ENCODE results near the gene MAN1A1.
"Not testable (repeated sequence)": the region's sequence is repeated elsewhere in the genome, so short reads cannot be mapped to it uniquely, and the experiment has no call there.

MAN1A1 gene

DNA sequence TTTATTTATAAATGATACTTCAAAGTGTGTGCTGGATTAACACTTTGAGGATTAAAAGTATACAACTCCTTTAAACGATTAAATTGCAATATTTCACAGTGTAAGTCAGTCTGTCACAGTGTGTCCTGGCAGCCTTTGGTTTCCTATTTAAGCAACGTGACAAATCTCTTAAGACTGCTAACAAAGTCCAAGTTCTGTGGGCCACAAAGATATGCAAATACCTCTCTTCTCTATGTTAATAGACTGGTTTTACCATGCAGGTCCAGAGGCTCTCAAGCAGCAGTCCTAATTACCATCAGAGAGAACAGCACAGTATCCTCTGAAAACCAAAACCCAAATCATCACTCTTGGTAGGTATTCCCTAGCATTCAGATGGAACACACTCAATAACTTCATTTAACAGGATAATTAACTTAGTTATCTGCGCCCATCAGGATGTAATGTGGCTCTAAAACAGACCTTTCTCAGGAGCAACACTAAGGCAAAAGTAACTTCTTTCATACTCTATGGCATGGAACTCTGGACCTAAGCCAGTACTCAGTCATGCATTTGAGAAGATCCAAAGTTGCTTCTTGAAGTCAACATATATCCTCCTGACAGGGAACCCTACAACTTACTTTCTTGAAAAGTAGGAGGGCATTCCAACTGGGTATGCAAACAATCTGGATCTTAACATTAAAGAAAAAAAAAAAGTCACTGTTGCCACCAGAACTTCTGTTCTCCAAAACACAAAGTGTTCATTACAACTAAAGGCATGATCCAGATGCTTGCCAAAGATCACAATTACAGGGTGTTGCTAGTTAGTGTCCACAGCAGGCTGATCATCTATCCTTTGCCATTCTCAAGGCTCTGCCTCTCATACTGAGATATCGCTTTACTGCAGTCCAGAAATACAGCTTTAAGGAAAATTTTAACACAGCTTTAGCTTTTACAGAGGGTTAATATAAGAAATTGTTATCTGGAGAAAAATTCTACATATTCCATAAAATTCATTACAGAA lies 53.2 kb downstream of the MAN1A1 start:
- H3K4me3 ChIP-seq (ENCODE audit: low read depth, low read length), result no peak overlapping the region
- TF ChIP-seq, protein P1, sequence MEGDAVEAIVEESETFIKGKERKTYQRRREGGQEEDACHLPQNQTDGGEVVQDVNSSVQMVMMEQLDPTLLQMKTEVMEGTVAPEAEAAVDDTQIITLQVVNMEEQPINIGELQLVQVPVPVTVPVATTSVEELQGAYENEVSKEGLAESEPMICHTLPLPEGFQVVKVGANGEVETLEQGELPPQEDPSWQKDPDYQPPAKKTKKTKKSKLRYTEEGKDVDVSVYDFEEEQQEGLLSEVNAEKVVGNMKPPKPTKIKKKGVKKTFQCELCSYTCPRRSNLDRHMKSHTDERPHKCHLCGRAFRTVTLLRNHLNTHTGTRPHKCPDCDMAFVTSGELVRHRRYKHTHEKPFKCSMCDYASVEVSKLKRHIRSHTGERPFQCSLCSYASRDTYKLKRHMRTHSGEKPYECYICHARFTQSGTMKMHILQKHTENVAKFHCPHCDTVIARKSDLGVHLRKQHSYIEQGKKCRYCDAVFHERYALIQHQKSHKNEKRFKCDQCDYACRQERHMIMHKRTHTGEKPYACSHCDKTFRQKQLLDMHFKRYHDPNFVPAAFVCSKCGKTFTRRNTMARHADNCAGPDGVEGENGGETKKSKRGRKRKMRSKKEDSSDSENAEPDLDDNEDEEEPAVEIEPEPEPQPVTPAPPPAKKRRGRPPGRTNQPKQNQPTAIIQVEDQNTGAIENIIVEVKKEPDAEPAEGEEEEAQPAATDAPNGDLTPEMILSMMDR (IDR thresholded peaks at IDR 0.05; ENCODE audit: borderline replicate concordance, insufficient read depth, low read depth, low read length), result no peak

DNA sequence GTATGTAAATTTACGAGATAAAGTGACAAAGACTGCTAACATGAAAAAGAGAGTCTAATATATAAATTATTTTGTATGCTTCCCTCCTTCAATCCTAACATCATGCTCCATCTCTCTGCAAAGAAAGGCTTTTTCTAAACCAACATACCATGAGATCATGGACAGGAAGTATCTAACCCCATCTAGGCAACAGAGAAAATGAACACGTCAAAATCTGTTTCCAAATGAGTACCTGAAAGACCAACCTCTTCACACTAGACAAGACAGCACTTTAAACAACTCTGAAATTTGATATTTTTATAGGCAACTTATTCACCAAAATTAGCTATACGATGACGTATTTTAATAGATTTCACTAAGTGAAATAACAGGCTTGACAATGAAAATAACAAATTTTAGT lies 54.6 kb downstream of the MAN1A1 start:
- no peak overlapping the region for H3K4me3 ChIP-seq (ENCODE audit: low read depth, low read length)
- TF ChIP-seq, protein P1 (IDR thresholded peaks at IDR 0.05; ENCODE audit: borderline replicate concordance, insufficient read depth, low read depth, low read length), result no peak

DNA sequence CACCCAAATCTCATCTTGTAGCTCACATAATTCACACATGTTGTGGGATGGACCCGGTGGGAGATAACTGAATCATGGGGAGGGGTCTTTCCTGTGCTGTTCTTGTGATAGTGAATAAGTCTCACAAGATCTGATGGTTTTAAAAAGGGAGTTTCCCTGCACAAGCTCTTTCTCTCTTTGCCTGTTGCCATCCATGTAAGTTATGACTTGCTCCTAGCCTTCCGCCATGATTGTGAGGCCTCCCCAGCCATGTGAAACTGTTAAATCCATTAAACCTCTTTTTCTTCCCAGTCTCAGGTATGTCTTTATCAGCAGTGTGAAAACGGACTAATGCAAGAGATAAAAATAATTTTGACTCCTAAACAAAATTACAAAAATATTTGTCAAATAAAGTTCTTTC lies 58.5 kb downstream of the MAN1A1 start:
- H3K4me3 ChIP-seq (ENCODE audit: low read depth, low read length), result not testable (repeated sequence)

DNA sequence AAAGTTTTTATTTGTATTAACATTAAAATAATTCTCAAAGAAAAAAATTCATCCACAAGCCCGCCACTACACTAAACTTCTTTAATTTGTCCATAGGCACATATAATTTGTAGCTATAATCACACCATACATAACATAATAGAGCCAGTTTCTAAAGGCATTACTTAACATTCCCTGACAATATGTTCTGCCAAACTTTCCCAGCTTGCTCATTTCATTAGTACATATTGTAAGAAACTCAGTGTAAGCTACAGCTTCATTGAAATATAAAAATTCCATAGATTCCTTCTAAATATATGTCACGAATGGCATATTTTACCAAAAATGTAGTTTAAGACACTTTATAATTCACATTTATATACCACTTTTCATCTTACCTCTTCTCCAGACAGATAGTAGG lies 59.3 kb downstream of the MAN1A1 start:
- H3K4me3 ChIP-seq (ENCODE audit: low read depth, low read length), result no peak overlapping the region
- TF ChIP-seq, protein P1 (IDR thresholded peaks at IDR 0.05; ENCODE audit: borderline replicate concordance, insufficient read depth, low read depth, low read length), result no peak

DNA sequence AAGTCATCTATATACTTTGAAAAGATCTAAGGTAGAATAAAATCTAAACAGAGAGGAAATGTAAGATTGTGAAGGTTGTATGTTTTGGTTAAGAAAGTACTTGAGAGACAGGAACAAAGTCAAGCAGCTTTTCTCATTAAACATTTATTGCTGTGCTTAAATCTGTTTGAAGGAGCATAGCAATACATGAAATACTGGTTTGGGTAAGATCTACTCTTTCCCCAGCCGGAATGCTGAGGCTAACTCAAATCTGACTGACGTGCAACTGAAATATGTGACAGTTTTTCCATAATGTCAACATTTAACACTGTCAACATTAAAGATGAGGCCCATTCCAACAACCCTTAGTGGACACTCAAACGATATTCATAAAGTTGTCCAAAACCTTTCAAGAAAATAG lies 59.9 kb downstream of the MAN1A1 start:
- H3K4me3 ChIP-seq (ENCODE audit: low read depth, low read length), result no peak overlapping the region
- TF ChIP-seq, protein P1 (IDR thresholded peaks at IDR 0.05; ENCODE audit: borderline replicate concordance, insufficient read depth, low read depth, low read length), result no peak

DNA sequence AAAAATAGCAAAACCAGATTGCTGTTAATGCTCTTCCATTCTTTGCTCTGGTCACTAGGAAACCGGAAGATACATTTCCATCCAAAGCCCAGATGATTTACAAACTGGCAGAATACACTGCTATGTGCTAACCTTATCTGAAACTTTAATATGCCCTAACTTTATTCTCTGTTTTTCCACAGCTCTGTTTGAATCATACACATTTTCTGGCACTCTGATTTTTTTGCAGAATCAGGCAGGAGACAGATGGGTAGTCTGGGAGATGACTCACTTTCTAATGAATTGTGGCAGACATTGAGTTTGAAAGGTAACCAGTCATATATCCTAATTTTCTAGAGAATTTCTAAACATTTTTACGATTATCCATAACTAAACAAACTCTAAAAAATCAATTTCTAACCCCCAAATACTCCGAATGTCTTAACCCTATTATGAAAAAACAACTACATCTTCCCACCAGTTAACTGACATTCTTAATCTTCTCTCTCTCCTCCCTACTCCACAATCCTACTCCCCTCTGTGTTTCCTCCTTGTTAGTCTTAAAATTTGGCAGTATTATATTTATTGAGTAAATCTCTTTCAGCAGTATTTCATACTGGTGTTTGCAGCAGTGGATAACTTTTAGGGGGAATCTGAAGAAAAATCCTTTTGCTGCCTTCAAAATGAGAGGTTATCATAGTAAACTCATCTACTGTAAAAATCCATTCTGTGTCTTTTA lies 63.5 kb downstream of the MAN1A1 start:
- TF ChIP-seq, protein P1 (IDR thresholded peaks at IDR 0.05; ENCODE audit: borderline replicate concordance, insufficient read depth, low read depth, low read length), result no peak
- H3K4me3 ChIP-seq (ENCODE audit: low read depth, low read length), result no peak overlapping the region

DNA sequence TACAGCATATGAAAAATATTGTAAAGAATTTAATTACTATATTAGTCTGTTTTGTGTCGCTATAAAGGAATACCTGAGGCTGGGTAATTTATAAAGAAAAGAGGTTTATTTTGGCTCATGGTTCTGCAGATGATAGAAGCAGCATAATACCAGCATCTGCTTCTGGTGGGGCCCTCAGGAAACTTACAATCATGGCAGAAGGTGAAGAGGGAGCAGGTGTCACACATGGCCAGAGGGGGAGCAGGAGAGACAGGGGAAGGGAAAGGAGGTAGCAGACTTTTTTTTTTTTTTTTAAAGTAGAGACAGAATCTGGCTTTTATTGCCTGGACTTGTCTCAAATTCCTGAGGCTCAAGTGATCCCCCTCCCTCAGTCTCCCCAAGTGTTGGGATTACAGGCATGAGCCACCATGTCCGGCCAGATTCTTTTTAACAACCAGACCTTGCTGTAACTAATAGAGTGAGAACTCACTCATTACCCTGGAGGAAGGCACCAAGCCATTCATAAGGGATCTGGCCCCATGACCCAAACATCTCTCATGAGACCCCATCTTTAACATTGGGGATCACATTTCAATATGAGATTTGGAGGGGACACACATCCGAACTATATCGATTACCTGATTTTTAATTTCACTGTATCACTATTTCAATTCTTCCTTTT lies 64.6 kb downstream of the MAN1A1 start:
- TF ChIP-seq, protein P1 (IDR thresholded peaks at IDR 0.05; ENCODE audit: borderline replicate concordance, insufficient read depth, low read depth, low read length), result peak; percentile 31; the same call in 1 of the 2 replicates
- no peak overlapping the region for H3K4me3 ChIP-seq (ENCODE audit: low read depth, low read length)
